ENCODE results near the gene NOX4. TPM values are rescaled to one million over a fixed set of nuclear protein-coding genes. Genes with fewer than 3 reads are reported as not detected.

NOX4 gene
- total and polyA plus RNA-seq, 10 of the 15 experiments (the other 5 are each of a cell fraction or from before 2014, with no cell fraction given): not detected

- ChIA-PET RAD21 (ENCODE audit: unreplicated experiment) (no interaction called here), POLR2A (no interaction called here), CTCF (no interaction called here), SMC1A (ENCODE audit: uncharacterized antibody, unreplicated experiment) (no interaction called here)
- no peak overlapping the region for H3K27ac ChIP-seq (ENCODE audit: control insufficient read depth, insufficient read depth)
- no peaks in the 10 kb centered on the region for H3K36me3 ChIP-seq (ENCODE audit: control insufficient read depth in 2 of 2, insufficient read depth in 2 of 2, low read length in 1 of 2)
- no peaks in the 10 kb centered on the region for H3K27me3 ChIP-seq (replicated peaks in 1 of 2; ENCODE audit: control insufficient read depth in 2 of 2, insufficient read depth in 2 of 2, low read length in 1 of 2)
- DNase-seq (ENCODE audit: low read depth, low spot score) (no peak), FAIRE-seq (no peak), ATAC-seq (no peak)
- BruUV-seq (replicated peaks): no TSS peak
- 26% methylated on average over 2 of the region's 2 CpGs for WGBS (ENCODE audit: insufficient coverage, insufficient replicate concordance, low lambda C conversion rate, missing lambda C conversion rate)
- H3K9ac ChIP-seq (ENCODE audit: control insufficient read depth, insufficient read depth, low read length): no peak overlapping the region
- H3K9me3 ChIP-seq (replicated peaks; ENCODE audit: control insufficient read depth, insufficient read depth, low read length): no peaks in the 10 kb centered on the region
- H2AFZ ChIP-seq (ENCODE audit: control insufficient read depth, low read depth, low read length): no peak overlapping the region
- intact Hi-C loops (cut with micrococcal nuclease; ENCODE audit: unreplicated experiment) (no loop called here), in situ Hi-C loops (cut with MboI) (no loop called here)
- no peaks in the 10 kb centered on the region for H3K4me1 ChIP-seq (ENCODE audit: control insufficient read depth, insufficient read depth, low read length)
- H3K4me3 ChIP-seq: no peak overlapping the region
- H3K79me2 ChIP-seq (ENCODE audit: control insufficient read depth, insufficient read depth, low read length): no peaks in the 10 kb centered on the region
- no peaks in the 10 kb centered on the region for H4K20me1 ChIP-seq (ENCODE audit: control insufficient read depth, insufficient read depth)
- H3K4me2 ChIP-seq (ENCODE audit: control insufficient read depth, insufficient read depth): no peak overlapping the region
- TF ChIP-seq BHLHE40 (IDR thresholded peaks at IDR 0.05; ENCODE audit: borderline replicate concordance in 1 of 2, low read depth in 2 of 2, low read length in 1 of 2) (no peak), MEF2B (IDR thresholded peaks at IDR 0.05; ENCODE audit: partially characterized antibody, poor library complexity, severe bottlenecking) (no peak), SREBF1 (IDR thresholded peaks at IDR 0.05; ENCODE audit: low read length) (no peak), EZH2 (IDR thresholded peaks at IDR 0.05; ENCODE audit: borderline replicate concordance, control insufficient read depth, low read depth, low read length) (no peak), NKRF (conservative IDR thresholded peaks at IDR 0.05) (no peak), BCL3 (IDR thresholded peaks at IDR 0.05; ENCODE audit: borderline replicate concordance, insufficient read depth, low read depth, low read length, poor library complexity, severe bottlenecking) (no peak), SRF (IDR thresholded peaks at IDR 0.05; ENCODE audit: low read depth in 2 of 2, low read length in 2 of 2) (no peak), E4F1 (IDR thresholded peaks at IDR 0.05; ENCODE audit: borderline replicate concordance, partially characterized antibody) (no peak), ETV6 (conservative IDR thresholded peaks at IDR 0.05 in 1 of 2, IDR thresholded peaks at IDR 0.05 in 1 of 2; ENCODE audit: borderline replicate concordance in 1 of 2, low read depth in 1 of 2) (no peak), TCF3 (IDR thresholded peaks at IDR 0.05; ENCODE audit: borderline replicate concordance, insufficient read depth, low read depth, low read length) (no peak), SMC3 (IDR thresholded peaks at IDR 0.05; ENCODE audit: borderline replicate concordance, low read length) (no peak)
- TF ChIP-seq, protein P1, sequence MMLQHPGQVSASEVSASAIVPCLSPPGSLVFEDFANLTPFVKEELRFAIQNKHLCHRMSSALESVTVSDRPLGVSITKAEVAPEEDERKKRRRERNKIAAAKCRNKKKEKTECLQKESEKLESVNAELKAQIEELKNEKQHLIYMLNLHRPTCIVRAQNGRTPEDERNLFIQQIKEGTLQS (IDR thresholded peaks at IDR 0.05; ENCODE audit: borderline replicate concordance, extremely low read depth, low read depth, low read length): no peak
- TF ChIP-seq, protein P2, sequence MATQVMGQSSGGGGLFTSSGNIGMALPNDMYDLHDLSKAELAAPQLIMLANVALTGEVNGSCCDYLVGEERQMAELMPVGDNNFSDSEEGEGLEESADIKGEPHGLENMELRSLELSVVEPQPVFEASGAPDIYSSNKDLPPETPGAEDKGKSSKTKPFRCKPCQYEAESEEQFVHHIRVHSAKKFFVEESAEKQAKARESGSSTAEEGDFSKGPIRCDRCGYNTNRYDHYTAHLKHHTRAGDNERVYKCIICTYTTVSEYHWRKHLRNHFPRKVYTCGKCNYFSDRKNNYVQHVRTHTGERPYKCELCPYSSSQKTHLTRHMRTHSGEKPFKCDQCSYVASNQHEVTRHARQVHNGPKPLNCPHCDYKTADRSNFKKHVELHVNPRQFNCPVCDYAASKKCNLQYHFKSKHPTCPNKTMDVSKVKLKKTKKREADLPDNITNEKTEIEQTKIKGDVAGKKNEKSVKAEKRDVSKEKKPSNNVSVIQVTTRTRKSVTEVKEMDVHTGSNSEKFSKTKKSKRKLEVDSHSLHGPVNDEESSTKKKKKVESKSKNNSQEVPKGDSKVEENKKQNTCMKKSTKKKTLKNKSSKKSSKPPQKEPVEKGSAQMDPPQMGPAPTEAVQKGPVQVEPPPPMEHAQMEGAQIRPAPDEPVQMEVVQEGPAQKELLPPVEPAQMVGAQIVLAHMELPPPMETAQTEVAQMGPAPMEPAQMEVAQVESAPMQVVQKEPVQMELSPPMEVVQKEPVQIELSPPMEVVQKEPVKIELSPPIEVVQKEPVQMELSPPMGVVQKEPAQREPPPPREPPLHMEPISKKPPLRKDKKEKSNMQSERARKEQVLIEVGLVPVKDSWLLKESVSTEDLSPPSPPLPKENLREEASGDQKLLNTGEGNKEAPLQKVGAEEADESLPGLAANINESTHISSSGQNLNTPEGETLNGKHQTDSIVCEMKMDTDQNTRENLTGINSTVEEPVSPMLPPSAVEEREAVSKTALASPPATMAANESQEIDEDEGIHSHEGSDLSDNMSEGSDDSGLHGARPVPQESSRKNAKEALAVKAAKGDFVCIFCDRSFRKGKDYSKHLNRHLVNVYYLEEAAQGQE (IDR thresholded peaks at IDR 0.05; ENCODE audit: low read depth, low read length): no peak
Observed at GRCh38 chr11:89321401-89321800, 169.8 kb downstream of the NOX4 start.

Data from GM12878 (cell line).